ENCODE measurements around the gene LHX4.

Gene LHX4

GRCh38 chr1:180277476-180278193, 47.6 kb downstream of the LHX4 start:
- in situ Hi-C loops (cut with HindIII; ENCODE audit: low sequenced_read_pairs): no loop called here
- no peak for TF ChIP-seq CTCF (IDR thresholded peaks at IDR 0.05; ENCODE audit: low read depth, low read length)

GRCh38 chr1:180278194-180278515, 48.1 kb downstream of the LHX4 start:
- no peak overlapping the region for H3K4me3 ChIP-seq (ENCODE audit: low read depth, low read length)
- in situ Hi-C loops (cut with HindIII; ENCODE audit: low sequenced_read_pairs): no loop called here
- DNase-seq (ENCODE audit: low read depth, low spot score): no peak
- no peak for TF ChIP-seq CTCF (IDR thresholded peaks at IDR 0.05; ENCODE audit: low read depth, low read length)

More at GRCh38 chr1:180277476-180278193, 47.6 kb downstream of the LHX4 start:
- no peak for DNase-seq (ENCODE audit: low read depth, low spot score)
- H3K4me3 ChIP-seq (ENCODE audit: low read depth, low read length): no peak overlapping the region

- H3K4me3 ChIP-seq (ENCODE audit: low read depth, low read length): no peak overlapping the region
- no peak for DNase-seq (ENCODE audit: low read depth, low spot score)
- in situ Hi-C loops (cut with HindIII; ENCODE audit: low sequenced_read_pairs): no loop called here
- no peak for TF ChIP-seq CTCF (IDR thresholded peaks at IDR 0.05; ENCODE audit: low read depth, low read length)
Observed at GRCh38 chr1:180278596-180279395, 48.7 kb downstream of the LHX4 start.

GRCh38 chr1:180279651-180280050, 49.6 kb downstream of the LHX4 start:
- in situ Hi-C loops (cut with HindIII; ENCODE audit: low sequenced_read_pairs): no loop called here
- no peak for DNase-seq (ENCODE audit: low read depth, low spot score)
- no peak overlapping the region for H3K4me3 ChIP-seq (ENCODE audit: low read depth, low read length)
- TF ChIP-seq CTCF (IDR thresholded peaks at IDR 0.05; ENCODE audit: low read depth, low read length): no peak

GRCh38 chr1:180280617-180281016, 50.6 kb downstream of the LHX4 start:
- in situ Hi-C loops (cut with HindIII; ENCODE audit: low sequenced_read_pairs): no loop called here
- no peak overlapping the region for H3K4me3 ChIP-seq (ENCODE audit: low read depth, low read length)
- no peak for TF ChIP-seq CTCF (IDR thresholded peaks at IDR 0.05; ENCODE audit: low read depth, low read length)
- no peak for DNase-seq (ENCODE audit: low read depth, low spot score)

GRCh38 chr1:180281490-180281889, 51.4 kb downstream of the LHX4 start:
- in situ Hi-C loops (cut with HindIII; ENCODE audit: low sequenced_read_pairs): no loop called here
- DNase-seq (ENCODE audit: low read depth, low spot score): no peak
- no peak overlapping the region for H3K4me3 ChIP-seq (ENCODE audit: low read depth, low read length)
- no peak for TF ChIP-seq CTCF (IDR thresholded peaks at IDR 0.05; ENCODE audit: low read depth, low read length)
